Measurements from ENCODE around the gene GRIK4.
A peak's percentile ranks its signal among the peaks of the same experiment; 100 is the strongest.

GRIK4 gene

DNA sequence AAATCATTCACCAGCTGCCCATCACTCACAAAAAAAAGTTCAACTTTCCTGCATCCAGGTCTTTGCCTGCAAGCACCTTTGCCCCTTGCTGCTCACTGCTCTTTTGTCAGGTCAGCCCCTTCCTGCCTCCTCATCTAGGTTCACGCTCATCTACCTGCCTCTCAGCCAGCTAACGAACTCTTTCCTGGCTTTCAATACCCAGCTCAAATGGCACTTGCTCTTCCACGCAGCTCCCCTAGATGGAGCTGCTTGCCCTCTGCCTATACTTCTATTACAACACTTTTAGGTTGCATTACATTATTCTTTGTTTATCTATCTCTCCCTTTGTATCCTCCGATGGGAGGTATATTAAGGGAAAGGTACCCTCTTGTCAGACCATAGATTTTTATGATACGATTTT is 433.5 kb downstream of the GRIK4 start:
- no peak for DNase-seq (ENCODE audit: low read depth in 3 of 3)

- no peak for DNase-seq (ENCODE audit: low read depth in 3 of 3)
Measured at GRCh38 chr11:120950880-120951279, 439.3 kb downstream of the GRIK4 start.

DNA sequence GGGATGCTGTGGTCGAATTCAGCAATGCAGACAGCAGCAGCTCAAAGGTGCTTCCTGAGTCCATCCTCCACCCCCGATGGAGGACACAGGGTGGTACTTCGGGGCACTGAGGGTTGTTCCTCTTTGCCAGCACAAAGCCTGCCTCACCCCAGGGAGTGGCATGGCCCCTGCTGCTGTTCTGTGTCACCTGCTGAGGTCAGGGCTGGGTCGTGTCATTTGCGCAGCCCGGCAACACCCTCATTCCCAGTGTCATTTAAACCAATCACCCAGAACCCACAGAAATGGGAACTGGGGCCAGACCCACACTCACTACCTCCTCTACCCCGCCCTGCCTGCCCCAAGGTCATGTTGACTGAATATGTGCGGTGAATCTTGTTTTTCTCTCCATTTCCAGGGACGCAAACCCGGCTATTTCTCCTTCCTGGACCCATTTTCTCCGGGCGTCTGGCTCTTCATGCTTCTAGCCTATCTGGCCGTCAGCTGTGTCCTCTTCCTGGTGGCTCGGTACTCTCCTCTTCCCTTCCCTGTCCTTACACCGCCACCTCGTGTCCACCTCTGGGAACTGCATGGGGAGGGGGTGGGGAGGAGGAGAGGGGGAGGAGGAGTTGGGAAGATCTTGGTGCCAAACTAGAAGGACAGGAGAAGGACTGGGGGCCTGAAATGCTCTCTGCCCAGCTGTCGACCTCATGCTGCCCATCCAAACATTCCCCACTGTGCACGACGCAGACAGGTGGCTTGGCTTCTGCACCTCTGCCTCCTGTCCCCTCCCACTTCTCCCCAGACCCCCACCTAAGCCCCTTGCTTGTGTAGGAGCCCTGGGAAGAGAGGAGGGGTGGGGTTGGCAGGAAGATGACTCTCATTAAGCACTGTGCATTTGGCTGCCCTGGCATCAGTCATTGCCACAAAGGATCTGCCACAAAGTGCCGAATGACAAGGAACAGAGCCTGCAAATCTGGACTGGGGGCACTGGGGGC is 441.2 kb downstream of the GRIK4 start:
- DNase-seq (ENCODE audit: low read depth in 3 of 3), result peak; percentile 51 to 62 (median 51)

- no peak for DNase-seq (ENCODE audit: low read depth in 3 of 3)
Measured at GRCh38 chr11:120954381-120954780, 442.8 kb downstream of the GRIK4 start.

DNA sequence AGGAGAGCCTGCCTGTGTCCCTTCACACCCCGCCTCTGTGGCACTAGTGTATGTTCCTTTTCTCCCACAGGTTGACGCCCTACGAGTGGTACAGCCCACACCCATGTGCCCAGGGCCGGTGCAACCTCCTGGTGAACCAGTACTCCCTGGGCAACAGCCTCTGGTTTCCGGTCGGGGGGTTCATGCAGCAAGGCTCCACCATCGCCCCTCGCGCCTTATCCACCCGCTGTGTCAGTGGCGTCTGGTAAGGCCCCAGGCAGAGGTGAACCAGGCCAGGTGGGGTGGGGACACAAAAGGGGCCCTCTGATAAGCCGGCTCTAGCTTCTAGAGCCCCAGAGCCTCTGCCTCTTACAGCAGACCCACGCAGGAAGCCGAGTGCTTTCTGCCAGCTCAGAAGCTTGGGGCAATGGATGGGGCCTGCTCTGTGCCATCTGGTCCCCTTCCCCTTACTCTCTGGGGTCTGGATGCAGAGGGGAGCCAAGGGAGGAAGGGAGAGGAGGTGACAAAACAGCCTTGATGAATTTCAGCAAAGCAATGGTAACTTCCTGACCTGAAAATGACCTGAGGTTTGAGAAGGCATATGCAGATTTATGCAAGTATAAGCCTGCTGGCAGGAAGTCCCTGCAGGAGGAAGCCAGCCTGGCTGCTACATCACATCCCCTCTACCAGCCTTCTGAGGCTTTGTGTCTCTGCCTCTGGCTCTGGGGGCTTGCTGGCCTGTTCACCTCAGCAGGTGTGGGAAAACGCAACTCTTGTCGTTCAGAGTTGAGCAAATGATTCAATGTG is 445.4 kb downstream of the GRIK4 start:
- DNase-seq (ENCODE audit: low read depth in 3 of 3), result no peak

GRCh38 chr11:120958185-120958584 is 446.6 kb downstream of the GRIK4 start:
- no peak for DNase-seq (ENCODE audit: low read depth in 3 of 3)

DNA sequence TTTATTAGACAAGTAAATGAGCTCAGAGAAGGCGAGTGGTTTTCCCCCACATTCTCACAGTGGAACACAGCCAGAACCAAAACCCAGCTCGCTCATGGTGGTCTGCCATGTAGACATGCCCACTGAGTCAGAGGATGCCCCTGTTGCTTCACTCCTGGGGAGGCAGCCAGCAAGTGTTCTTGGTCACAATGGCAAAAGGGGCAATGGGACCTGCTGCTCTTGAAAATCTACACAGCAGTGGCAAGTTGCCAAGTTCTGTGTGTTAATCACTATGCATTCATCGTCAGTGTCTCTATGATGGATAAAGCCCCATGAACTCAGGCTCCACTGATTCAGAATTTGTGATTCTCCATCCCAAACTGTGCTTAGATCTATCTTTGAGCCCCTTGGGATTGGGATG is 447.6 kb downstream of the GRIK4 start:
- DNase-seq (ENCODE audit: low read depth in 3 of 3), result no peak

GRCh38 chr11:120964857-120965256 is 453.3 kb downstream of the GRIK4 start:
- no peak for DNase-seq (ENCODE audit: low read depth in 3 of 3)

GRCh38 chr11:120966840-120967239 is 455.3 kb downstream of the GRIK4 start:
- no peak for DNase-seq (ENCODE audit: low read depth in 3 of 3)

GRCh38 chr11:120969993-120970392 is 458.4 kb downstream of the GRIK4 start:
- DNase-seq (ENCODE audit: low read depth in 3 of 3), result no peak

GRCh38 chr11:120971825-120972224 is 460.3 kb downstream of the GRIK4 start:
- DNase-seq (ENCODE audit: low read depth in 3 of 3), result no peak

DNA sequence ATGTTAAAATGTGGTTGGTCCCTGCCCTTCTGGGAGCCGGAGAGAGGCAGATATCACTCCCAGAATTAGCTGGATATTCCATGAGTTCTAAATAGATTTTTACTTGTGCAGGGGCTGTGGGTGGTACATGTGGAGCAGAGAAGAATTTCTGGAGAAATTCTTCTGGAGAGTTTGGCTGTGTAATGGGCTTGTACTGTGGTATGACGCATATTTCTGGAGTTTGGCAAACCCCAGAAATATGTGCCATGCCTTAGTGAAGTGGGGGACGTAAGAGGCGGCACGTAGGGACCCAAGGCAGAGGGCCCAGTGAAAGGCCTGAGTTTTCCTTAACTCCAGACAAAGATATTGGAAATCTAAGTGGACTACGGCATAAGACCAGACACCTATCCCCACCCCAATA is 461.1 kb downstream of the GRIK4 start:
- no peak for DNase-seq (ENCODE audit: low read depth in 3 of 3)

GRCh38 chr11:120973501-120973900 is 462.0 kb downstream of the GRIK4 start:
- DNase-seq (ENCODE audit: low read depth in 3 of 3), result no peak

- no peak for DNase-seq (ENCODE audit: low read depth in 3 of 3)
Measured at GRCh38 chr11:120974466-120974865, 462.9 kb downstream of the GRIK4 start.

GRCh38 chr11:120974965-120975364 is 463.4 kb downstream of the GRIK4 start:
- DNase-seq (ENCODE audit: low read depth in 3 of 3), result no peak

GRCh38 chr11:120977266-120978137 is 466.0 kb downstream of the GRIK4 start:
- DNase-seq (ENCODE audit: low read depth in 3 of 3), result no peak

DNA sequence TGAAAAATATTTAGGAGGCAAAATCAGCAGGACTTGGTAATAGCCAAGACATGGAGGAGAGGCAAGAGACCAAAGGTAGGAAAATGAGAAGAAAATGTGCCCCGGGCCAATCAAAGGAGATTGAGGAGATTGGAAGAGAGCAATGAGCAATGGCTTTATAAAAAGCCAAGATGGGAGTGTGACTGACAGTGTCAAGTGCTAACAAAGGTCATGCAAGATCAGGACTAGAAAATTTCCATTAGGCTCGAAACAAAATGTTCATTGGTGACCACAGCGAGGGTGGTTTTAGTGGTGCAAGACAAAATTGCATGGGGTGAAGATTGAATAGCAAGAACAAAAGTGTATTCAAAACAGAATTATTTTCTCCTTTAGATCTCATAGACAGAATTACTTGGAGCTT is 467.2 kb downstream of the GRIK4 start:
- DNase-seq (ENCODE audit: low read depth in 3 of 3), result no peak

DNA sequence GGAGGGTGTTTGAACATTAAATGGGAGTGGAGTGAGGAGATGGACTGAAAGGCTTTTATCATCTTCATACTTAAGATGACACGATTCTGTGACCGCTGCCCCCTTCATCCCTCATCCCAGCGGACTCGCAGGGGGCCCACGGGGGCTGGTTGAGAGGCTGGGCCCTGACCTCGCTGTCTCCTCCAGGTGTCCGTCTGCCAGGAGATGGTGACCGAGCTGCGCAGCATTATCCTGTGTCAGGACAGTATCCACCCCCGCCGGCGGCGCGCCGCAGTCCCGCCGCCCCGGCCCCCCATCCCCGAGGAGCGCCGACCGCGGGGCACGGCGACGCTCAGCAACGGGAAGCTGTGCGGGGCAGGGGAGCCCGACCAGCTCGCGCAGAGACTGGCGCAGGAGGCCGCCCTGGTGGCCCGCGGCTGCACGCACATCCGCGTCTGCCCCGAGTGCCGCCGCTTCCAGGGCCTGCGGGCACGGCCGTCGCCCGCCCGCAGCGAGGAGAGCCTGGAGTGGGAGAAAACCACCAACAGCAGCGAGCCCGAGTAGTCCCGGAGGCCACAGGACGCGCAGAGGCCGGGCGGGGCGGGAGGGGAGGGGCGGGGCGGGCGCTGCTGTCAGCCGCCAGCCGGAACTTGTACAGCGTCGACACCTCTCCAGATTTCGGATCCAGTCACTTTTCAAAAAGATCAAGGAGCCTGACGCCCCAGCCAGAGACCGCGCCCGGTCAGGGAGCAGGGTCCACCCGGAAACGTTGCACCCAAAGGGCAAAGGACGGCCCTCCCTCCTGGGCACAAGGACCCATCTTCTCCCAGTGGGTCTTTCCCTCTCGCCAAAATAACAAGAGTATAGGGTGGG is 474.4 kb downstream of the GRIK4 start:
- DNase-seq (ENCODE audit: low read depth in 3 of 3), result peak; percentile 3 to 19 (median 3)

DNA sequence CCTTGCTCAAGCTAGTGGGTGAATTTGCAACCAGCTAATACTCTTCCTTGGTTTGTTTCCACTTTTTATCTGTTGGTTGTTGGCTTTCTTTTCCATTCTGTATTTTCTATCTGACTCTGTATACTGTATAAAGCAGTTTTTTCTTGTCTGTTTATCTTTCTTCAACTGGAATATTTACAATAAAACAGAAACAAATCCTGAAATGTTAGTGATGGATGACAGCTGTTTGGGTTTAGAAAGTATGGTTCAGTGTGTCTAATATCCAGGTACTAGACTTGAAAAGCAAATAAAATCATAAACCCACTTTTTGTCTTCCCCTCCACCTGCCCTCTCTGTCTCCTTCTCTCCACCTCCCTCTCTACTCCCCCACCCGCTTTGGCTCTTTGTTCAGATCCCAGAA is 477.1 kb downstream of the GRIK4 start:
- DNase-seq (ENCODE audit: low read depth in 3 of 3), result no peak

- no peak for DNase-seq (ENCODE audit: low read depth in 3 of 3)
Measured at GRCh38 chr11:120991830-120992686, 480.5 kb downstream of the GRIK4 start.

Data from stimulated activated CD4-positive, alpha-beta T cell treated with anti-CD3 and anti-CD28 coated beads, TNF-alpha, amount 100 ng/mL, for 48 hours (primary cell).